ENCODE measurements around the gene SKP2.

DNA sequence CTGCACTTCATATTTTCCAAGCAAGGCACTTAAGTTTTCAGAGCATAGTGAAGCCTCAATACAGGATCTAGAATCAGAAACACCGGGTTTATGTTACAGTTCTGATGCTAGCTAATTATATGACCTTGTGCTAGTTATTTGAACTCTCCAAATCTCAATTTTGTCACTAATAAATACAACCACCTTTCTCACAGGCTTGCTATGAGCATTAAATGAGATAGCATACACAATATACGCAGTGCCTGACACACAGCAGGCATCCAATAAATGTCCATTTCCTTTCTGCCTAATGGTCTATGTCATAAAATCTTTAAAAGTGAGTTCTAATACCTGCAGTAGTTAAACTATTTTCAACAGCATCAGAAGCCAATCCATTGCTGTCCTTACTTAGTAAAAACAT is 56.9 kb downstream of the SKP2 start:
- no peak for TF ChIP-seq POLR2A (IDR thresholded peaks at IDR 0.05; ENCODE audit: low read depth, low read length)
- TF ChIP-seq, protein P1, sequence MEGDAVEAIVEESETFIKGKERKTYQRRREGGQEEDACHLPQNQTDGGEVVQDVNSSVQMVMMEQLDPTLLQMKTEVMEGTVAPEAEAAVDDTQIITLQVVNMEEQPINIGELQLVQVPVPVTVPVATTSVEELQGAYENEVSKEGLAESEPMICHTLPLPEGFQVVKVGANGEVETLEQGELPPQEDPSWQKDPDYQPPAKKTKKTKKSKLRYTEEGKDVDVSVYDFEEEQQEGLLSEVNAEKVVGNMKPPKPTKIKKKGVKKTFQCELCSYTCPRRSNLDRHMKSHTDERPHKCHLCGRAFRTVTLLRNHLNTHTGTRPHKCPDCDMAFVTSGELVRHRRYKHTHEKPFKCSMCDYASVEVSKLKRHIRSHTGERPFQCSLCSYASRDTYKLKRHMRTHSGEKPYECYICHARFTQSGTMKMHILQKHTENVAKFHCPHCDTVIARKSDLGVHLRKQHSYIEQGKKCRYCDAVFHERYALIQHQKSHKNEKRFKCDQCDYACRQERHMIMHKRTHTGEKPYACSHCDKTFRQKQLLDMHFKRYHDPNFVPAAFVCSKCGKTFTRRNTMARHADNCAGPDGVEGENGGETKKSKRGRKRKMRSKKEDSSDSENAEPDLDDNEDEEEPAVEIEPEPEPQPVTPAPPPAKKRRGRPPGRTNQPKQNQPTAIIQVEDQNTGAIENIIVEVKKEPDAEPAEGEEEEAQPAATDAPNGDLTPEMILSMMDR (IDR thresholded peaks at IDR 0.05; ENCODE audit: extremely low read depth in 1 of 2, insufficient read depth in 1 of 2, low read depth in 1 of 2, low read length in 2 of 2) = no peak
- no peak for TF ChIP-seq GATA2 (IDR thresholded peaks at IDR 0.05; ENCODE audit: insufficient read depth, insufficient read length, low read depth, low read length)
- TF ChIP-seq EZH2 (IDR thresholded peaks at IDR 0.05; ENCODE audit: borderline replicate concordance, low read depth, low read length, severe bottlenecking) = no peak
- TF ChIP-seq FOS (IDR thresholded peaks at IDR 0.05; ENCODE audit: borderline replicate concordance, insufficient read depth, low read length) = no peak
- TF ChIP-seq POLR2AphosphoS5 (IDR thresholded peaks at IDR 0.05; ENCODE audit: insufficient read depth, low read depth, low read length) = no peak

Measured in endothelial cell of umbilical vein (primary cell).